IMR-90 (cell line): ENCODE results near the gene BMPER. TPM values are rescaled to one million over a fixed set of nuclear protein-coding genes. Genes with fewer than 3 reads are reported as not detected.

Experiments
- ATAC-seq: fragments of 200-7000 bp; cut with Tn5 transposase; 2 replicates; pipeline ENCODE4 v1.9.1; 2020; ENCODE audit warnings: low read depth, mild to moderate bottlenecking, moderate library complexity
- BruUV-seq: library from RNA; stranded (reverse); fragments of 400-500 nt; replicated peaks from 2 replicates; lab custom pipeline; 2021; lab: Mats Ljungman, UMichigan
- CTCF ChIA-PET: fragments of 300-600 bp; formaldehyde crosslinking; extraction: SDS; loops from one replicate; lab custom pipeline; 2021; ENCODE audit warnings: antibody characterized with exemption; lab: Yijun Ruan, JAX
- POLR2A ChIA-PET: fragments of 300-600 bp; sonication (Branson Sonifier 250); formaldehyde crosslinking; loops from one replicate; lab custom pipeline; 2022; ENCODE audit warnings: antibody characterized with exemption; ENCODE audit not compliant: unreplicated experiment; lab: Charles Lee
- DNase-seq: peaks from one replicate; pipeline ENCODE4 v3.0.0; 2013
- H2AFZ ChIP-seq: replicated peaks from 2 replicates; pipeline ENCODE3; 2013; ENCODE audit warnings: low read length, mild to moderate bottlenecking; ENCODE audit not compliant: poor library complexity
- H2AK5ac ChIP-seq: 2 replicates; pipeline ENCODE4 v1.6.1; 2013; ENCODE audit warnings: low read depth, low read length, inconsistent platforms
- H2AK9ac ChIP-seq: replicated peaks from 2 replicates; pipeline ENCODE3; 2013; ENCODE audit warnings: mild to moderate bottlenecking, low read depth, low read length, moderate library complexity; ENCODE audit not compliant: poor library complexity
- H2BK120ac ChIP-seq: 2 replicates; pipeline ENCODE4 v1.6.1; 2013; ENCODE audit warnings: low read depth, low read length, inconsistent platforms
- H2BK15ac ChIP-seq: 3 replicates; pipeline ENCODE4 v1.6.1; 2013; ENCODE audit warnings: low read depth, low read length, inconsistent platforms
- H2BK20ac ChIP-seq: 2 replicates; pipeline ENCODE4 v1.6.1; 2013; ENCODE audit warnings: low read depth, mild to moderate bottlenecking, inconsistent platforms, low read length, moderate library complexity
- H2BK5ac ChIP-seq: 2 replicates; pipeline ENCODE4 v1.6.1; 2013; ENCODE audit warnings: mild to moderate bottlenecking, low read depth, low read length, inconsistent platforms; ENCODE audit not compliant: poor library complexity, severe bottlenecking
- H3K14ac ChIP-seq: replicated peaks from 2 replicates; pipeline ENCODE4 v1.6.1; 2013; ENCODE audit warnings: low read depth, low read length, inconsistent platforms
- H3K18ac ChIP-seq: 2 replicates; pipeline ENCODE4 v1.6.1; 2013; ENCODE audit warnings: low read depth, low read length, control low read depth
- H3K23ac ChIP-seq: 2 replicates; pipeline ENCODE4 v1.6.1; 2013; ENCODE audit warnings: low read depth, low read length, inconsistent platforms
- H3K27ac ChIP-seq: 2 replicates; pipeline ENCODE4 v1.5.1; 2013; ENCODE audit warnings: mild to moderate bottlenecking, control low read depth, low read length; ENCODE audit not compliant: insufficient read depth
- H3K27me3 ChIP-seq: 2 replicates; pipeline ENCODE4 v1.6.1; 2013; ENCODE audit warnings: low read length; ENCODE audit not compliant: control insufficient read depth, insufficient read depth
- H3K36me3 ChIP-seq: 2 replicates; pipeline ENCODE4 v1.6.1; 2013; ENCODE audit warnings: low read length, mixed read lengths; ENCODE audit not compliant: control insufficient read depth, insufficient read depth
- H3K4ac ChIP-seq: 2 replicates; pipeline ENCODE4 v1.6.1; 2013; ENCODE audit warnings: low read depth, low read length, inconsistent platforms
- H3K4me1 ChIP-seq: 2 replicates; pipeline ENCODE4 v1.6.1; 2013; ENCODE audit warnings: low read length, mixed read lengths; ENCODE audit not compliant: control insufficient read depth, insufficient read depth
- H3K4me2 ChIP-seq: 2 replicates; pipeline ENCODE4 v1.6.1; 2013; ENCODE audit warnings: low read depth, mild to moderate bottlenecking, control low read depth, low read length, moderate library complexity
- H3K4me3 ChIP-seq: 2 replicates; pipeline ENCODE4 v1.5.1; 2013; ENCODE audit warnings: low read depth, mild to moderate bottlenecking, control low read depth, low read length, moderate library complexity; ENCODE audit not compliant: insufficient read depth
- H3K56ac ChIP-seq: 2 replicates; pipeline ENCODE4 v1.6.1; 2013; ENCODE audit warnings: low read length, inconsistent platforms; ENCODE audit not compliant: insufficient read depth; ENCODE audit errors: extremely low read depth
- H3K79me1 ChIP-seq, 2 experiments: 2 replicates each; pipeline ENCODE4 v1.6.1; 2013; ENCODE audit warnings: low read length in 2 of 2, inconsistent platforms in 1 of 2, low read depth in 1 of 2
- H3K9ac ChIP-seq: 2 replicates; pipeline ENCODE4 v1.6.1; 2013; ENCODE audit warnings: low read depth, low read length, control low read depth
- H3K9me1 ChIP-seq: 2 replicates; pipeline ENCODE4 v1.6.1; 2013; ENCODE audit warnings: low read length, inconsistent platforms; ENCODE audit not compliant: insufficient read depth
- H3K9me3 ChIP-seq: 2 replicates; pipeline ENCODE4 v1.6.1; 2013; ENCODE audit warnings: low read length; ENCODE audit not compliant: control insufficient read depth, insufficient read depth
- H4K20me1 ChIP-seq: 2 replicates; pipeline ENCODE4 v1.6.1; 2013; ENCODE audit warnings: low read length, inconsistent platforms; ENCODE audit not compliant: insufficient read depth
- H4K5ac ChIP-seq: 2 replicates; pipeline ENCODE4 v1.6.1; 2013; ENCODE audit warnings: mild to moderate bottlenecking, low read depth, low read length, control low read depth
- H4K8ac ChIP-seq, 2 experiments: 2 replicates each; pipeline ENCODE4 v1.6.1; 2013; ENCODE audit warnings: low read depth in 2 of 2, low read length in 2 of 2, control low read depth in 1 of 2, inconsistent platforms in 1 of 2
- H4K91ac ChIP-seq: 2 replicates; pipeline ENCODE4 v1.6.1; 2013; ENCODE audit warnings: low read depth, low read length, inconsistent platforms; ENCODE audit not compliant: insufficient read depth
- CEBPB ChIP-seq: IDR thresholded peaks from 2 replicates; pipeline ENCODE4 v1.6.1; 2012; ENCODE audit warnings: low read depth, low read length, improper control_type of control experiment
- ELK1 ChIP-seq: fragments of 150-350 bp; IDR thresholded peaks from 2 replicates; pipeline ENCODE4 v1.6.1; 2016; ENCODE audit warnings: low read depth, mild to moderate bottlenecking, low read length, moderate library complexity, borderline replicate concordance
- MXI1 ChIP-seq: IDR thresholded peaks from 2 replicates; pipeline ENCODE4 v1.6.1; 2012; ENCODE audit warnings: low read depth, mild to moderate bottlenecking, low read length, moderate library complexity, borderline replicate concordance
- NFE2L2 ChIP-seq: fragments of 150-350 bp; IDR thresholded peaks from 2 replicates; pipeline ENCODE4 v1.6.1; 2016; ENCODE audit warnings: low read depth, mild to moderate bottlenecking, low read length
- RAD21 ChIP-seq: IDR thresholded peaks from 2 replicates; pipeline ENCODE4 v1.6.1; 2012; ENCODE audit warnings: low read length, improper control_type of control experiment
- RCOR1 ChIP-seq: IDR thresholded peaks from 2 replicates; pipeline ENCODE4 v1.6.1; 2012; ENCODE audit warnings: mild to moderate bottlenecking, low read length, improper control_type of control experiment; ENCODE audit not compliant: insufficient replicate concordance
- WGBS, 2 experiments: methylation state at CpG; one replicate each; pipeline versions ENCODE4 v1.1.5 to v1.1.7; 2013; ENCODE audit warnings: missing lambda C conversion rate in 2 of 2; ENCODE audit not compliant: insufficient read length in 1 of 2; ENCODE audit errors: extremely low coverage in 2 of 2; 5-methylcytosine and 5-hydroxymethylcytosine counted together
- dilution Hi-C: fragments of 300-500 bp; cut with HindIII; formaldehyde crosslinking; loops from one replicate; pipeline ENCODE4 v1.14.3; 2018; ENCODE audit warnings: low sequenced_read_pairs; ENCODE audit not compliant: unreplicated experiment
- in situ Hi-C: fragments of 300-500 bp; cut with MboI; formaldehyde crosslinking; loops from 3 replicates; pipeline ENCODE4 v1.14.3; 2019; ENCODE audit warnings: low sequenced_read_pairs, inconsistent platforms, mixed read lengths
- intact Hi-C: fragments of 100-400 bp; cut with micrococcal nuclease; formaldehyde crosslinking; loops from 2 replicates; pipeline ENCODE4 v1.10.0; 2022
- polyA plus RNA-seq, 3 experiments: library from polyadenylated mRNA; depleted of rRNA; stranded (reverse); fragments of >200 nt; gene quantifications; 2 replicates each; pipeline ENCODE4 v1.2.3, GENCODE V29; 2012; ENCODE audit warnings: low replicate concordance in 1 of 3
- total RNA-seq: library from RNA; depleted of rRNA; stranded (reverse); fragments of >200 nt; gene quantifications from 2 replicates; pipeline ENCODE4 v1.2.3, GENCODE V29; 2012

The BMPER gene
- total and polyA plus RNA-seq, 2 of the 4 experiments (the other 2 are of a cell fraction) = 6.2 to 7.9 TPM

- no peak for TF ChIP-seq ELK1
These were observed 170.4 kb downstream of the BMPER start (continued) for GRCh38 chr7:34075523-34076370.

GRCh38 chr7:34077168-34077567 lies 171.8 kb downstream of the BMPER start:
- Histone ChIP-seq H3K36me3 (peaks cover 7% of the 10 kb centered on the region), H4K8ac (no peak overlapping the region), H3K14ac (no peak overlapping the region), H3K4me3 (no peak overlapping the region), H3K9me3 (no peaks in the 10 kb centered on the region), H3K23ac (no peak overlapping the region), H4K5ac (no peak overlapping the region), H3K4me2 (no peak overlapping the region), H2BK20ac (no peak overlapping the region), H3K56ac (no peak overlapping the region), H3K4ac (no peak overlapping the region), H3K9ac (no peak overlapping the region), H4K20me1 (no peaks in the 10 kb centered on the region), H3K18ac (peak overlapping the region; percentile 43; the same call in 1 of the 2 replicates), H4K91ac (no peak overlapping the region), H2BK120ac (no peak overlapping the region), H3K4me1 (no peaks in the 10 kb centered on the region), H2BK15ac (0 out of 3 replicates have a peak overlapping the region, but pooled peaks have one; percentile 39), H2BK5ac (no peak overlapping the region), H2AFZ (no peak overlapping the region), H2AK5ac (no peak overlapping the region), H2AK9ac (no peak overlapping the region), H3K9me1 (no peaks in the 10 kb centered on the region; the same call in 1 of the 2 replicates), H3K27ac (no peak overlapping the region), H3K79me1 (no peaks in the 10 kb centered on the region), H3K27me3 (no peaks in the 10 kb centered on the region)
- TF ChIP-seq MXI1 (no peak), CEBPB (no peak), RAD21 (no peak), RCOR1 (no peak), NFE2L2 (no peak)
- intact Hi-C loops = loop anchor here (5.0 kb wide), 1 partner anchor 170 kb away; the partner anchor contains the start of gene BMPER
- ATAC-seq (no peak), DNase-seq (no peak)
- ChIA-PET CTCF (no interaction called here), POLR2A (no interaction called here)
- in situ Hi-C loops = no loop called here
- WGBS, 2 experiments = no CpG with 5 or more reads among the region's 2 CpGs
- dilution Hi-C loops = no loop called here
- no TSS peak for BruUV-seq
